HepG2 (cell line): Measurements from ENCODE around the gene KIAA0930. TPM values are rescaled to one million over a fixed set of nuclear protein-coding genes. Genes with fewer than 3 reads are reported as not detected.

Experiments
- BORCS8-MEF2B ChIP-seq: sonication (generic); formaldehyde crosslinking; IDR thresholded peaks from 2 replicates; pipeline ENCODE4 v1.8.0; 2022; ENCODE audit warnings: mild to moderate bottlenecking, missing genetic modification reagents
- GATAD2A ChIP-seq: IDR thresholded peaks from 2 replicates; pipeline ENCODE4 v1.6.1; 2016
- HHEX ChIP-seq: IDR thresholded peaks from 2 replicates; pipeline ENCODE4 v1.6.1; 2016; ENCODE audit warnings: control low read depth
- HOXA9 ChIP-seq: sonication (generic); formaldehyde crosslinking; IDR thresholded peaks from 2 replicates; pipeline ENCODE4 v1.8.1; 2022; ENCODE audit warnings: missing genetic modification reagents, mild to moderate bottlenecking, moderate library complexity, borderline replicate concordance
- PHF21A ChIP-seq: sonication (generic); formaldehyde crosslinking; IDR thresholded peaks from 2 replicates; pipeline ENCODE4 v1.5.0; 2020; ENCODE audit warnings: mild to moderate bottlenecking, missing genetic modification reagents
- POLR2A ChIP-seq, 2 experiments: IDR thresholded peaks; 2 replicates each; pipeline ENCODE4 v1.6.1; 2011; ENCODE audit warnings: low read depth in 2 of 2, low read length in 2 of 2, mild to moderate bottlenecking in 1 of 2, moderate library complexity in 1 of 2; ENCODE audit not compliant: insufficient read depth in 1 of 2
- POLR2G ChIP-seq: fragments of 200-400 bp; formaldehyde crosslinking; IDR thresholded peaks from 2 replicates; pipeline ENCODE4 v1.6.1; 2018; ENCODE audit warnings: mild to moderate bottlenecking, low read depth, low read length, moderate library complexity
- TIGD3 ChIP-seq: sonication (generic); formaldehyde crosslinking; IDR thresholded peaks from 2 replicates; pipeline ENCODE4 v1.5.1; 2020; ENCODE audit warnings: mild to moderate bottlenecking, missing genetic modification reagents, borderline replicate concordance
- ZBTB25 ChIP-seq: IDR thresholded peaks from 2 replicates; pipeline ENCODE4 v1.6.1; 2018; ENCODE audit warnings: missing genetic modification reagents
- ZFP36 ChIP-seq: fragments of 150-350 bp; IDR thresholded peaks from 2 replicates; pipeline ENCODE4 v1.6.1; 2018; ENCODE audit warnings: borderline replicate concordance, low read length, low read depth; ENCODE audit not compliant: partially characterized antibody
- ZFP36L2 ChIP-seq: sonication (generic); formaldehyde crosslinking; IDR thresholded peaks from 2 replicates; pipeline ENCODE4 v1.4.0; 2020; ENCODE audit warnings: missing genetic modification reagents
- ZNF329 ChIP-seq: sonication (generic); formaldehyde crosslinking; IDR thresholded peaks from 2 replicates; pipeline ENCODE4 v1.9.0; 2021; ENCODE audit warnings: low read depth, mild to moderate bottlenecking, missing genetic modification reagents
- ZNF430 ChIP-seq: sonication (generic); formaldehyde crosslinking; IDR thresholded peaks from 2 replicates; pipeline ENCODE4 v1.9.0; 2021; ENCODE audit warnings: mild to moderate bottlenecking, missing genetic modification reagents
- ZNF446 ChIP-seq: sonication (generic); formaldehyde crosslinking; IDR thresholded peaks from 2 replicates; pipeline ENCODE4 v1.5.0; 2020; ENCODE audit warnings: mild to moderate bottlenecking, missing genetic modification reagents
- ZNF547 ChIP-seq: sonication (generic); formaldehyde crosslinking; IDR thresholded peaks from 2 replicates; pipeline ENCODE4 v1.5.1; 2020; ENCODE audit warnings: mild to moderate bottlenecking, missing genetic modification reagents
- ZNF577 ChIP-seq: sonication (generic); formaldehyde crosslinking; IDR thresholded peaks from 2 replicates; pipeline ENCODE4 v1.4.0; 2020; ENCODE audit warnings: mild to moderate bottlenecking, low read depth, missing genetic modification reagents, borderline replicate concordance
- ZNF615 ChIP-seq: sonication (generic); formaldehyde crosslinking; IDR thresholded peaks from 2 replicates; pipeline ENCODE4 v1.5.0; 2020; ENCODE audit warnings: mild to moderate bottlenecking, missing genetic modification reagents, borderline replicate concordance
- ZNF687 ChIP-seq: sonication (generic); formaldehyde crosslinking; IDR thresholded peaks from 2 replicates; pipeline ENCODE4 v1.5.1; 2020; ENCODE audit warnings: mild to moderate bottlenecking, missing genetic modification reagents, moderate library complexity
- ZNF749 ChIP-seq: sonication (generic); formaldehyde crosslinking; IDR thresholded peaks from 2 replicates; pipeline ENCODE4 v1.8.0; 2022; ENCODE audit warnings: mild to moderate bottlenecking, missing genetic modification reagents, moderate library complexity, borderline replicate concordance
- polyA plus RNA-seq, 8 experiments: library from polyadenylated mRNA; depleted of rRNA in 3 of 8; stranded (reverse) in 7 of 8; unstranded in 1 of 8; fragments of >200 nt; fragmentation: Illumina TruSeq in 4 of 8; extraction: Trizol in 4 of 8; gene quantifications; 2 replicates each; pipeline versions ENCODE4 v1.2.1 to v1.2.3, GENCODE V29; 2011 to 2016; ENCODE audit warnings: low read depth in 4 of 8, missing spikeins in 1 of 8, mixed read lengths in 1 of 8; ENCODE audit not compliant: insufficient read depth in 1 of 8
- total RNA-seq, 5 experiments: library from RNA; depleted of rRNA; stranded (reverse); fragments of >200 nt; fragmentation: Illumina TruSeq; extraction: Trizol; gene quantifications; 2 replicates each; pipeline ENCODE4 v1.2.3, GENCODE V29; 2016; ENCODE audit warnings: low read depth in 1 of 5
- TF ChIP-seq, protein P1 (sequence below): sonication (generic); formaldehyde crosslinking; IDR thresholded peaks from 2 replicates; pipeline ENCODE4 v1.4.0; 2020; ENCODE audit warnings: missing genetic modification reagents

KIAA0930 gene
- total and polyA plus RNA-seq, 2 of the 13 experiments (the other 11 are each of a cell fraction or from before 2014, with no cell fraction given) = 27.0 to 38.2 TPM

DNA sequence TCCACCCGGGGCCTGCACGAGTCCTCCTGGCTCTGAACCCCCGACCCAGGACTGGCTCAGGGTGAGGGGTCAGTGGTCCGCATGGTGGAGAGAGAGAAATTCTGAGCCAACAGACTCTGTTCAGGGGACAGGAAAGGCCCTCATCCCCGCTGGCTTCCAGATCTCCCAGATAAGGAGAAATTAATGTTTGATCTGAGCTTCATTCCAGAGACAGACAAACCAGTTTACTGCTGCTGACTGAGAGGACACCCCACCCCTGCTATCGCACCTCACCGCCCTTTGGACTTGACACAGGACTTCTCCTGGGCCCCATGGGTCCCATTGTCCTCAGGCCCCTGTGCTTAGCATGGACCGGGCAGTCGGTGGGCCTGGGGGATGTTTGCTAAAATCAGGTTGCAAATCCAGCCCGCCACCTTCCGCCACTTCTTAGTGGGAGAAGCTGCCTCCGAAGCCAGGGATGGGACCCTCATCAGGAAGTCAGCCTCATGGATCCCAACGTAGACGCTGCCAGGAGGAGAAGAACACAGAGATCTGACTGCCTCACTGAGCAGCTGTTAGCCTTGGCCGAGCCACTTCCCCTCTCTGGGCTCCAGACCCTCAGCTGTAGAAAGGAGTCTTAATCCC, 32.9 kb upstream of the KIAA0930 start (continued):
- TF ChIP-seq ZBTB25 (CRISPR knock-in tag) = no peak
- no peak for TF ChIP-seq ZNF577 (CRISPR knock-in tag)
- TF ChIP-seq BORCS8-MEF2B (CRISPR knock-in tag) = peak; percentile 84
- TF ChIP-seq, protein P1, sequence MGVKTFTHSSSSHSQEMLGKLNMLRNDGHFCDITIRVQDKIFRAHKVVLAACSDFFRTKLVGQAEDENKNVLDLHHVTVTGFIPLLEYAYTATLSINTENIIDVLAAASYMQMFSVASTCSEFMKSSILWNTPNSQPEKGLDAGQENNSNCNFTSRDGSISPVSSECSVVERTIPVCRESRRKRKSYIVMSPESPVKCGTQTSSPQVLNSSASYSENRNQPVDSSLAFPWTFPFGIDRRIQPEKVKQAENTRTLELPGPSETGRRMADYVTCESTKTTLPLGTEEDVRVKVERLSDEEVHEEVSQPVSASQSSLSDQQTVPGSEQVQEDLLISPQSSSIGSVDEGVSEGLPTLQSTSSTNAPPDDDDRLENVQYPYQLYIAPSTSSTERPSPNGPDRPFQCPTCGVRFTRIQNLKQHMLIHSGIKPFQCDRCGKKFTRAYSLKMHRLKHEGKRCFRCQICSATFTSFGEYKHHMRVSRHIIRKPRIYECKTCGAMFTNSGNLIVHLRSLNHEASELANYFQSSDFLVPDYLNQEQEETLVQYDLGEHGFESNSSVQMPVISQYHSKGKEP (CRISPR knock-in tag) = no peak
- TF ChIP-seq ZNF430 = no peak; the same call in 1 of the 2 replicates
- peak; percentile 92 for TF ChIP-seq GATAD2A
- peak; percentile 84 for TF ChIP-seq POLR2G
- TF ChIP-seq ZNF749 = 0 out of 2 replicates have a peak, but pooled peaks have one; percentile 27
- no peak for TF ChIP-seq TIGD3 (CRISPR knock-in tag)
- no peak for TF ChIP-seq ZFP36
- 0 out of 2 replicates have a peak, but pooled peaks have one; percentile 51 for TF ChIP-seq ZNF547 (CRISPR knock-in tag)
- TF ChIP-seq HHEX (CRISPR knock-in tag) = peak; percentile 26; the same call in 1 of the 2 replicates
- no peak for TF ChIP-seq ZNF446 (CRISPR knock-in tag)
- peak; percentile 98 for TF ChIP-seq ZNF687
- no peak for TF ChIP-seq ZNF329 (CRISPR knock-in tag)
- peak; percentile 42 to 69 for TF ChIP-seq POLR2A (IDR thresholded peaks at IDR 0.05; ENCODE audit: insufficient read depth in 1 of 2, low read depth in 2 of 2, low read length in 2 of 2)
- no peak for TF ChIP-seq ZNF615
- TF ChIP-seq PHF21A (CRISPR knock-in tag) = peak; percentile 99
- TF ChIP-seq HOXA9 (CRISPR knock-in tag) = no peak
- no peak for TF ChIP-seq ZFP36L2 (CRISPR knock-in tag)
